Activated CD4-positive, alpha-beta T cell treated with anti-CD3 and anti-CD28 coated beads, Interleukin-2, amount 50 U/mL, for 24 hours (primary cell): Measurements from ENCODE around the gene ARRDC2.
"Not testable (repeated sequence)": the region's sequence is repeated elsewhere in the genome, so short reads cannot be mapped to it uniquely, and the experiment has no call there.

ENCODE experiments used
- DNase-seq, 2 donors: peaks; one replicate each; pipeline ENCODE4 v3.0.0-alpha.2; 2020; ENCODE audit warnings: low read depth in 1 of 2, low spot score in 1 of 2

The ARRDC2 gene

DNA sequence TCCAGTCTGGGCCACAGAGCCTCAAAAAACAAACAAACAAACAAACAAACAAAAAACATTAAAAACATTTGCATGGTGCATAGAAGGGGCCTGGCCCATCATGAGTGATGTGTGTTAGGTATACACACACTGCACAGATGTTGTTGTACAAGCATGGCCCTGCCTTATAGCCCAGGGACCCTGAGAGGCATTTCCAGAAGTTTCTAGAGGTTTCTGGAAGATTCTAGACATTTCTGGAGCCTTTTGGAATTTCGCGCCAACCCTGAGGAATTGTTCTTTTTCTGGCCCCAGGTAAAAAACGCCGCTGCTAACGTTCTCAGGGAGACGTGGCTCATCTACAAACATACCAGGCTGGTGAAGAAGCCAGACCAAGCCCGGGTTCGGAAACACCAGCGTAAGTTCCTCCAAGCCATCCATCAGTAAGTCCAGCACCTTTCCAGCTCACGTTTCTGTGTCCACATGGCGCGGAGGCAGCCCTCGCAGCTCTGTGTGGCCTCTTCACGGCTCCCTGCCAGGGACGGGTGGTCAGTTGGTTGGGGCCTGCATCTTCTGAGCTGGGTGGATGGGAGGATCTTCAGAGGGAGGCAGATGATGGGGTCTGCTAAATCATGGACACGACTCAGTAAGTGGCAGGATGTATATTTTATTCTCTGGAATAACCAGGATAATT is 18.4 kb upstream of the ARRDC2 start:
- DNase-seq: no peak

DNA sequence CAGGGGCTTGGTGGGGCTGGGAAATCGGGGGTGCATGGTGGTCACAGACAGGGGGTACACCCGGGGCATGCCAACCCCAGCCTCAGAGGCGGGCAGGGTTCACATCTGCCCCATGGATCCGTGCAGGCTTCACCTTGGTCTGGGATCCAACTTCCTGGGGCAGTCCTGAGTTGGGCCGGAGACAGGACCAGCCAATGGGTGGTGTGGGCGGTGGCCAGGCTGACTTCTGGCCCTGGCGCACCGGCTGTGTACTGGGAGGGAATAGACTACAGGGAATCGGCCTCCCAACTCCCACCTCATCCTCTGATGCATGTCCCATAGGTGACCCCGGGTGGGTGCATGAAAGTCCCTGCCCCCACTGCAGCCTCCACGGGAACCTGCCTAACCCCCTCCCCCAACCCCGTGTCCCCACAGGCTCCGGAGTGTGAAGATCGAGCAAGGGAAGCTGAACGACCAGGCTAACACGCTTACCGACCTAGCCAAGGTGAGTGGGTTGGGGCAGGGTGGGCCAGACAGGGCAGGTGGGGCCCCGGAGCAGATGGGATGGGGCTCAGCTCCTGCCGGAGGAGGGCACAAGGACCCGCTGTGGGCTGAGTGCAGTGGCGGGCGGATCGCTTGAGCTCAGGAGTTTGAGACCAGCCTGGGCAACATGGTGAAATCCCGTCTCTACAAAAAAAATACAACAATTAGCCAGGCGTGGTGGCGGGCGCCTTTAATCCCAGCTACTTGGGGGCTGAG is 14.7 kb upstream of the ARRDC2 start:
- DNase-seq: no peak

DNA sequence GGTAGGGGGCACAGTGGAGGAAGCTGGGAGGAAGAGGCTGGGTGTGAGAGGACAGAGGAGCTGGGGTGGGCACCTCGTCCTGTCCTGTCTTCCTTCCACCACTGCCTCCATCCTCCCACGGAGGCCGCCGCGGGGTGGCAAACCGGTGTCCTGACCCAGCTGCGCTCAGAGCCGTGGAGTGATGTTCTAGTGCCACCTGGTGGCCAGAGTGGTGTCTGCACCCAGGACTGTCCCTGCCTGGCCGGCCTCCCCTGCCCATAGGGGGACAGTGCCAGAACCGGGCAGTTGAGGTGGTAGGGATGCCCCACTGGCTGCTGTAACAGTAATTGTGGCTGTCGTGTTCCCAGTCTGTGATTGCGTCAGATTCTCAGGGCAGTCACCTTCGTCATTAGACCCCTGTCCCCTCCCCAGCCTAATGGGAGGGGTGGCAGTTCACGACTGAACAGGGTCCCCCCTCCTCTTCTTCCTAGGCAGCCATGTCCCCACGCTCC is 11.1 kb upstream of the ARRDC2 start:
- peak; percentile 80 to 86 for DNase-seq

DNA sequence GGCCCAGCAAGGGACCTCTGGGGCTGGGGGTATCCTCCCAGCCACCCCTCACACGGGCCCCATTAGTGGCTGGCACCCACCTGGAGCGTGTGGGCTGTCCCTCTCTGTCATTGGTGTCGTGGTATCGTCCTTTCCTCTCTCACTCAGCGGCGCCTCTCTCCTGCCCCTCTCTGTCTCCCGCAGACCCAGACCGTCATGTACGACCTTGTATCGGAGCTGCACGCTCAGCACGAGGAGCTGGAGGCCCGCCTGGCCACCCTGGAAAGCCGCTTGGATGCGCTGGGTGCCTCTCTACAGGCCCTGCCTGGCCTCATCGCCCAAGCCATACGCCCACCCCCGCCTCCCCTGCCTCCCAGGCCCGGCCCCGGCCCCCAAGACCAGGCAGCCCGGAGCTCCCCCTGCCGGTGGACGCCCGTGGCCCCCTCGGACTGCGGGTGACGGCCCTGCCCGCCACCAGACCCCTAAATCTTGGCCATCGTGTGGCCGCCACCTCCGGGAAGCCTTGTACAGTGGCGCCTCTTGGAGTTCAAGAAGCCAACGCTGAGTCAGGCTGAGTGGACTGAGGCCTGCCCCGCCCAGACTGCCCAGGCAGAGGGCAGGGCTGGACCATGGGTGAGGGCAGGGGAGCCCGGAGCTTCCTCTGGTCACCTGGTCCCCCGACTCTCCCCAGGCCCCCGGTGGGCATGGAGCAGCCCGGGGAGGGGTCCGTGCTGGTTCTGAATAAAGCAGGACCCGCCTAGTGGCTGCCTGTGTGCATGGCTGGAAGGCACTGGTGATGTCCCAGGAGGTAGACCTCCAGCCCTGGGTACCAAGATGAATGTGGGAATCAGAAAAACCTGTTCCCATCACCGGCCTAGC is 9.8 kb upstream of the ARRDC2 start:
- no peak for DNase-seq

DNA sequence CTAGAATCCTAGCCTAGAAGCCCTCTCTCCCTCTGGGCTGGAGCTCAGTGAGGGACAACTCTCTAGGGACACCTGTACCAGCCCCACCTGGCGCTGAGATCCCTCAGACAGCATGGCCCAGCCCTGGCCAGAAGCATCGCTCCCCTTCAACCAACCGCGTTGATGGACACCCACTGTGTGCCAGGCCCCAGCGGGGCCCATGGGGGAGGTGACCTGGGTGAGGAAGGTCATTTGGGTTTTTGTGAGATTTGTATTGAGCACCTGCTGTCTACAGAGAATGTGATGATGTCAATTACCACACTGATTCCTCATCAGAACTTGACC is 9.2 kb upstream of the ARRDC2 start:
- no peak for DNase-seq

DNA sequence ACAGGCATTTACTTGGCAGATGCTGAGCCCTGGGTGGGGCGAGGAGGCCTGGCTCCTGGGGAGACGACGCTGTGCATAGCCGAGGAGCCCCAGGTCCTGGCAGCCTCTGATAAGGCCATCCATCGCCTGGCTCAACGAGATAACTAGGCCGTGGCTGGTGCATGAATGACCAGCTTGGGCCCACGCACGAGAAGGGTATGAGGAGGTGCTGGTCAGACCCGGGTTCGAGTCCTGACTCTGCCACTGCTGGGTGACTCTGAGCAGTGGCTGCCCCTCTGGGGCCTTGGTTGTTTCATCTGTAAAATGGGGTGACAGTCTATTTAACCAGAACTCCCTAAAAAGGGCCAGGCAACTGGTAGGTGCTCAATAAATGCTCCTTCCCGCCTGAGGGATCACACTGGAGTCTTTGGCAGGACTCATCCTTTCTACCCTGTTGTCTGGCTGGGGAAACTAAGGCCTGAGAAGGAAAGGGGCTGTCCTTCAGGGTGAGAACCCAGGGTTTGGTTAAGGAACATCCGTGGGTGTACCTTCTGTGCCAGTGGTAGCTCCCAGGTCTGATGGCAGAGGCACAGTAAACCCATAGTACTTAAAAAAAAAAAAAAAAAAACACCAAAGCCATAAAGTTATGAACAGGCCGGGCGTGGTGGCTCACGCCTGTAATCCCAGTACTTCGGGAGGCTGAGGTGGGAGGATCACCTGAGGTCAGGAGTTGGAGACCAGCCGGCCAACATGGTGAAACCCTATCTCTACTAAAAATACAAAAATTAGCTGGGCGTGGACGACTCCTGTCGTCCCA is 8.1 kb upstream of the ARRDC2 start:
- no peak for DNase-seq

DNA sequence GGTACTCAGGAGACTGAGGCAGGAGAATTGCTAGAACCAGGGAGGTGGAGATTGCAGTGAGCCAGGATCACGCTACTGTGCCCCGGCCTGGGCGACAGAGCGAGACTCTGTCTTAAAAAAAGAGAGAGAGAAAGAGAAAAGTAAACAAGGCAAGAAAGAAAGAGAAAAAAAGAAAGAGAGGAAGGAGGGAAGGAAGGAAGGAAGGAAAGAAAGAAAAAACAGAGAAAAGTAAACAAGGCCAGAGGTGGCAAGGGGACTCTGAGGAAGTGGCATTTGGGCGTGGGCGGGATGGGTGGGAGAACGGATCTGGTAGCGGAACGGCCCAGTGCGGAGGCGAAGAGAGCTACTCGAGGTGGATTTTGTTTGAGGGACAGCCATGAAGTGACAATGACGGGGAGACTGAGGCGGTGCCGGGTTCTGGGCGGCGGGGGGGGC is 7.5 kb upstream of the ARRDC2 start:
- DNase-seq: no peak

DNA sequence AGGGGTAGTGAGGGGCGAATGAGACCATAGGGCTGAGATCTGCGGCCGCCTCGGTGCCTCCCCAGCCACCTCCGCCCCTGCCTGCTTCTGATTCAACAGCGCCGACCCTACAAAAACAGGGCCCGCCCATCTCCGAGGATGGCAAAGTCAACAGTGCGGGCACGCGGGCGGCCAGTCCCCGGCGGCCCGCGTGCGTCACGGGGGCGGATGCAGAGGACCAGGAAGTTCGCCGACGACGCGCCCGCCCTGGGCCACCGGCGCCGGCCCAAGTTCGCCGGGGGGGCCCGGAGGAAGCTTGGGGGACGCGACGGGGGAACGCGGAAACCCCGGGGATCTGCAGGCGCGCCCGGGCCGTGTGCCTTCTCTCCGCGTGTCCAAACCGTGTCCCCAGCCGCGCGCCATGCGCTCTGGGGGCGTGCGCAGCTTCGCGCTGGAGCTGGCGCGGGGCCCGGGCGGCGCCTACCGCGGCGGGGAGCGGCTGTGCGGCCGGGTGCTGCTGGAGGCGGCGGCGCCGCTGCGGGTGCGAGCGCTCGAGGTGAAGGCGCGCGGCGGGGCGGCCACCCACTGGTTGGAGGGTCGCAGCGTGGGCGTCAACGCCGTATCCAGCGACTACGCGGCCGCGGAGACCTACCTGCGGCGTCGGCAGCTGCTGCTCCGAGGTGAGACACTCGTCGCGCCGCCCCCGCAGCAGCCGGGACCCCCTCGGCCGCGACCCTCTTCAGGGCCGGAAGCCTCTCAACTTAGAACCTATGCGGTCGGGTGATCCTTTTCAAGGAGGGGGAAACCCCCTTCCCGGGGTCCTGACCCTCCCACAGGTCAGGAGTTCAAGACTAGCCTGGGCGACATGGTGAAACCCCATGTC is 6.8 kb upstream of the ARRDC2 start:
- DNase-seq: peak; percentile 57 to 78

DNA sequence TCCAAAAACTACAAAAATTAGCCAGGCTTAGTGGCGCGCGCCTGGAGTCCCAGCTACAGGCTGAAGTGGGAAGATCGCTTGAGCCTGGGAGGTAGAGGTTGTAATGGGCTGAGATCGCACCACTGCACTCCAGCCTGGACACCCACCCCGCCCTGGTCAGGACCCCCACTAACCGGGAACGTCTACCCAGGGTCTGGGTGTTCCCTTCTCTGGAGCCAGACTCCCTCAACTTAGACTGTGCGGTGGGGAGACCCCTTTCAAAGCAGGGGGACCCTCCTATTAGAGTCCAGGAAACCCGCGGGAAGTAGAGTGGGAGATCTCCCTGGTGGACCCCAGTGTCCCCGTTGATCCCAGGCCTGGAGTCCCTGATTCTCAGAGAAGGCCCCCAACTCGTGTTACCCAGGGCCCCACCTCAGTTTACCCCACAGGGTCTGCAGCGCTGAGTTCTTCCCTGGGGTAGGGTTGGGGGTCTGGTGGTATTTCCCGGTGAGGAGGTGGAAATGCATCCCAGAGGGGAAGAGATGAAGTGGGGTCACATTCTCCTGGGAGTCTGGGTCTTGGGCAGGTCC is 6.1 kb upstream of the ARRDC2 start:
- DNase-seq: no peak

DNA sequence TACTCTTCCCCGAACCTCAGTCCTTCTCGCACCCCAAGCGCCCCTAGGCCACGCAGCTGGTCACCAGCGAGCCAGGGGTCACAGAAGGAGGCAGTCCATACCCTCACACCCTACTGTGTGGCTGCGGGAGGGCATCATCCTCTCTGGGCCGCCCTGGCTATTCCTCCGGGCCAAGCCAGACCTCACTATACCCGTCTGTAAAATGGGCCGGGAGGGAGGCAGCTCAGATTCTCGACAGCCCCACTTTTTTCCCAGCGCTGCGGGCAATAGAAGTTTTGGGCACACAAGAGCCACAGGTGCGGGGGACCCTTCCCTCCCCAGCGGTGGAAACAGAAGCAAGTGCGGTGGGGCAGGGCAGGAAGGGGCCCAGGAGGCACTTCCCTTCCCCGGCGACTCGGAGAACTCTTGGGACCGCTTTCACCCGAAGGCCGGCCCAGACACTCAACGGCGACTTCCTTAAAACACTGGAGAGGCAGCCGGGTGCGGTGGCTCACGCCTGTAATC is 5.6 kb upstream of the ARRDC2 start:
- DNase-seq: no peak

DNA sequence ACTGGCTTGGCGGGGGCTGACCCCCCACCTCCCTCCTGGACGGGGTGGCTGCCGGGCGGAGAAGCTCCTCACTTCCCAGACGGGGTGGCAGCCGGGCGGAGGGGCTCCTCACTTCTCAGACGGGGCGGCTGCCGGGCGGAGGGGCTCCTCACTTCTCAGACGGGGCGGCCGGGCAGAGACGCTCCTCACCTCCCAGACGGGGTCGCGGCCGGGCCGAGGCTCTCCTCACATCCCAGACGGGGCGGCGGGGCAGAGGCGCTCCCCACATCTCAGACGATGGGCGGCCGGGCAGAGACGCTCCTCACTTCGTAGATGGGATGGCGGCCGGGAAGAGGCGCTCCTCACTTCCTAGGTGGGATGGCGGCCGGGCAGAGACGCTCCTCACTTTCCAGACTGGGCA is 2.2 kb upstream of the ARRDC2 start:
- not testable (repeated sequence) for DNase-seq

DNA sequence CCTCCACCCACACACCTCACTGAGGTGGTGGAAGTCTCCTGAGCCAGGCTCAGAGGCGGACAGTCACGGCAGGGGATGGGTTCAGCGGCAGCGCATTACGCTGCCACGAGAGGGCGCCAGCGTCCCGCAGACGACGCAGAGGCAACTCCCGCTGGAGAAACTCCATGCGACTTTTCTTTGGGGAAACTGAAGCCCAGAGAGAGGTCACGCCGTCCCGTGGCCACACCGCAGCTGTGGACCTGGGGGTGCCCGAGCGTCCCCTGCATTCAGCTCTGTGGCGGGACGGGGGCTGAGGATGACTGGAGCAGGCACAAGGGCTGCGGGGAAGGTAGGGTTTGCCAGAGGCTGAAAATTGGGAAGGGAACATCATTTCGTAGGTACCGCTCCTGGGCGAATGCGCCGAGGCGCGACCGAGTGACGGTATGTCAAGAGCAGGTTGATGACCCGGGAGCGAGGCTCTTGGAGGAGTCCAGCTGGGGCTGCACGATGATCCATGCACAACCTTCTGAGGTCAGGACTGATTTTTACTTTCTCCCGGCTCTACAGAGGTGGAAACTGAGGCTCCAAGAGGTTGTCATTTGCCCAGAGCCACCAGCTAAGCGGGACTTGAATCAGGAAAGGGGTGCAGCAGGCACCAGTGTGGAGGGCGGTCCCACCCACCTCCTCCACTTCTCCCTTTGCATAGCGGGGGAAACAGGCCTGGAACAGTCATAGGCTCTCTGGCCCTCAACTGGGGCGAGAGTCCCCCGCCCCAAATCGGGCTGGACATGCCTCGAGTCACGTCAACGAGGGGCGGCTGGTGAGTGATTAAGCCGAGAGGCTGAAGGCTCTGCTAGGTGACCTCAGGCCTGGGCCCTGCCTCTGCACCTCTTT is 690 bp upstream of the ARRDC2 start:
- peak; percentile 65 to 70 for DNase-seq

DNA sequence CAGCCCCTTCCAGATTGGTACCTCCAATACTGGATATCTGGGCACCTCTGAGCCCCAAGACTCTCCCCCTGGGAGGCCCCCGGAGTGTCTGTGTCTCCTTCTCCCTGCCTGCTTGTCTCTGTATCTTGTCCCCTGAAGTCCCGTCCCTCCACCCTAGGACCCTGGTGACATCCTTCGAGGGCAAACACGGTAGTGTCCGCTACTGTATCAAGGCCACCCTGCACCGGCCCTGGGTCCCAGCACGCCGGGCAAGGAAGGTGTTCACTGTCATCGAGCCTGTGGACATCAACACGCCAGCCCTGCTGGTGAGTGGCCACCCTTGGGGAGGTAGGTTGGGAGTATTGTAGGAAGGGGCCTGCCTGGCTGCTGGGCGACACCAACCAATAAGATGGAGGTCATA is 844 bp downstream of the ARRDC2 start:
- no peak for DNase-seq

DNA sequence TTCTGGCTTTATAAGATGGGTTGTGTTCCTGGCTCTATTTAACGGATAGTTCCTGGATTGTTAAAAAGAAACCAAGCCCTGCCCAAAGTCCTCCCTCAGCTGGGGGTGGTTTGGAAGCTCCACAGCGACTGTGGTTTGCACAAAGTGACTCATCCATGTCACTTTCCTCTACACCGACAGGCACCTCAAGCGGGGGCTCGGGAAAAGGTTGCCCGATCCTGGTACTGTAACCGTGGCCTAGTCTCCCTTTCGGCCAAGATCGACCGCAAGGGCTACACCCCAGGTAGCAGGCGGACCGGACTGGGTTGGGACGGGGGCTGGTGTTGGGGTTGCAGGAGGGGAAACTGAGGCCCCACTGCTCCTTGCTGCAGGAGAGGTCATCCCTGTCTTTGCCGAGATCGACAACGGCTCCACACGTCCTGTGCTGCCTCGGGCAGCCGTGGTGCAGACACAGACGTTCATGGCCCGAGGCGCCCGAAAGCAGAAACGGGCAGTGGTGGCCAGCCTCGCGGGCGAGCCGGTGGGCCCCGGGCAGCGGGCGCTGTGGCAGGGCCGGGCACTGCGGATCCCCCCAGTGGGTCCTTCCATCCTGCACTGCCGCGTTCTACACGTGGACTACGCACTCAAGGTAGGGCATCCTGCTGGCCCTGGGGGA is 1.6 kb downstream of the ARRDC2 start:
- no peak for DNase-seq

DNA sequence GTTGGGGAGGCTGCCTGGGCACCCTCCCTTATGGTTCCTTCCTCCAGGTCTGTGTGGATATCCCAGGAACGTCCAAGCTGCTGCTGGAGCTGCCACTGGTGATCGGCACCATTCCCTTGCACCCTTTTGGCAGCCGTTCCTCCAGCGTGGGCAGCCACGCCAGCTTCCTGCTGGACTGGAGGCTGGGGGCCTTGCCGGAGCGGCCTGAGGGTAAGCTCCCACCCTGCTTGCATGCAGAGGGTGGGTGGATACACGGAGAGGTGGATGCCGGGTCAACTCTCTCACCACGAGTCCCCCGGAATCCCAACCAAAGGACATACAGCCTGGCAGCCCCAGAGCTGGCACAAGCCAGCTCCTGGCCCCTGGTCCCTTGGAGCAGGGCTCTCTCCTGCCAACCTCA is 2.2 kb downstream of the ARRDC2 start:
- DNase-seq: no peak

DNA sequence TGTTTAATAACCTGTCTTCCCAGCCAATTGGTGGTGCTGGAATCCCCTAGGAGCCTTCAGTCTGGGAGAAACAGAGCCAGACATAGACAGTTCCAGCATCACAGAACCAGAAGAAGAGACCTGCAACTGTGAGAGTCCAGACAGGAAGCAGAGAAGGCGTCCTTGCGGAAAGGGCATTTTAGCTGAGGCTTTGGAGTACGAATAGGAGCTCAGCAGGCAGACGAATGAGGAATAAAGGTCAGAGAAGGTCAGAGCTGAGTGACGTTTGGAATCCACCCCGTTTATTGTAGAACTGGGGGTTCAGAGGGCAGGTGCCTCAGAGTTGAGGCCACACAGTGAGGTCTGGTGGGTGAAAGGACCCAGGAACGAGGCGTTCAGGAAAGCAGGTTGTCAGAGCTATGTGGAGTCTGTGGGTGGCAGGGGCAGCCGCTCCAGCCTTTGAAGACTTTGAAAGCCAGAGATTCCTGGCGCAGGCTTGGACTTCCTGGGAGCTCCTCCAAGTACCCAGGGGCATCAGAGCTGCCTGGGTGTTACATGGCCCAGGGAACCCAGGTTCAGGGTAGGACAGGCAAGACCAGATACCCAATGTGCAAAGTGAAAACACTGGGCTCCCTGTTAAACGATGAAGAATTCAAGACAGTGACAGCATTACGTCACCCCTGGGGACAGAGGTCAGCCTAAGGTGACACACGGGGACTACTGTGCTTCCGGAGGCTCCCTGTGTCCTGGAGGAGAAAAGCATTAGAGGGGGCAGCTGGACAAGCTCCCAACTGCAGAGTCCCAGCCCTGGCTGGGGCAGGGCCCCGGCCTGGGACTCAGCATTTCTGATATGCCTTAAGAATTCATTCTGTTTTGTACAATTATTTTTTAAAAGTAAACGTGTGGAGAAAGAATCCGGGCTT is 5.5 kb downstream of the ARRDC2 start:
- DNase-seq: no peak

DNA sequence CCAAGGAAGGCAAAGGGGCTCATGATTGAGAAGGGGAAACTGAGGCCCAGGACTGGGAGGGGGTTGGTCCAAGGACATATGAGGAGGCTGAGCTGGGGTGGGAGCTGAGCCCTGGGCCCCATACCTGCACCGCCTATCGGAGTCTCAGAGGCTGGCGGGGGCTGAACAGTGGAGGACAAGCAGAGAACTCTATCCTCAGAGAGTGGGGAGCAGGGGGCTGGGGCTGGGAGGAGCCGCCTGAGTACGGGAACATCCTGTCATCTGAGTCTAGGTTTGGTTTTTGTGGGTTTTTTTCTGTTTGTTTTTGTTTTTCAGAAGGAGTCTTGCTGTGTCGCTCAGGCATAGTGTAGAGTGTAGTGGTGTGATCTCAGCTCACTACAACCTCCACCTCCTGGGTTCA is 6.2 kb downstream of the ARRDC2 start:
- no peak for DNase-seq
